ENCODE results near the gene VAV1. TPM values are rescaled to one million over a fixed set of nuclear protein-coding genes. Genes with fewer than 3 reads are reported as not detected.

VAV1 gene
- total and polyA plus RNA-seq, 2 of the 13 experiments (the other 11 are each of a cell fraction or from before 2014, with no cell fraction given) = not detected

GRCh38 chr19:6754653-6755463 is 17.6 kb upstream of the VAV1 start:
- Histone ChIP-seq H3K27me3 (ENCODE audit: control insufficient read depth in 1 of 2, insufficient read depth in 2 of 2, low read length in 2 of 2) (no peaks in the 10 kb centered on the region), H2AFZ (ENCODE audit: low read length) (no peak overlapping the region), H3K9me3 (ENCODE audit: low read length) (no peaks in the 10 kb centered on the region), H3K36me3 (replicated peaks in 1 of 2; ENCODE audit: control insufficient read depth in 1 of 2, insufficient read depth in 2 of 2, low read length in 2 of 2) (peaks cover 8 to 9% of the 10 kb centered on the region in 2 experiments), H3K27ac (ENCODE audit: extremely low read length, insufficient read depth, low read length) (no peak overlapping the region), H3K9ac (ENCODE audit: insufficient read depth, low read depth, low read length) (no peak overlapping the region), H4K20me1 (ENCODE audit: insufficient read depth, low read length) (no peaks in the 10 kb centered on the region), H3K4me3 (replicated peaks in 1 of 3; ENCODE audit: insufficient read depth in 1 of 3, low read depth in 2 of 3, low read length in 3 of 3) (no peak overlapping the region), H3K4me1 (ENCODE audit: insufficient read depth, low read length) (peaks cover 24% of the 10 kb centered on the region), H3K79me2 (ENCODE audit: insufficient read depth, low read length) (no peaks in the 10 kb centered on the region), H3K4me2 (ENCODE audit: low read depth, low read length) (no peak overlapping the region)
- no TSS peak for BruUV-seq (replicated peaks)
- TF ChIP-seq ZNF276 (CRISPR knock-in tag; IDR thresholded peaks at IDR 0.05; ENCODE audit: low read depth) (no peak), ZSCAN30 (CRISPR knock-in tag; IDR thresholded peaks at IDR 0.05) (no peak), PREB (CRISPR knock-in tag; IDR thresholded peaks at IDR 0.05) (no peak), DNMT1 (CRISPR knock-in tag; IDR thresholded peaks at IDR 0.05) (no peak), SPEN (CRISPR knock-in tag; IDR thresholded peaks at IDR 0.05; ENCODE audit: low read depth) (no peak), XRCC5 (optimal IDR thresholded peaks at IDR 0.05; ENCODE audit: low read length) (no peak), ZNF263 (CRISPR knock-in tag; IDR thresholded peaks at IDR 0.05) (peak; percentile 69), KLF12 (CRISPR knock-in tag; IDR thresholded peaks at IDR 0.05; ENCODE audit: borderline replicate concordance) (no peak), PRDM10 (CRISPR knock-in tag; IDR thresholded peaks at IDR 0.05; ENCODE audit: low read depth) (no peak)
- ChIA-PET POLR2A (interaction anchor here (1.3 to 3.9 kb wide), 3 partner anchors 12 to 34 kb away, joined by 3 to 89 read pairs (median 6); partner anchors contain the start of genes C3, GPR108, SH2D3A and TRIP10), CTCF (ENCODE audit: low intra/inter-chr PET ratio, low total read pairs) (interaction anchor here (3.2 kb wide), 1 partner anchor 16 kb away, joined by 25 read pairs; the partner anchor contains the start of genes GPR108 and TRIP10)
- no peak for DNase-seq (ENCODE audit: low spot score)
- no peak for FAIRE-seq
- intact Hi-C loops (cut with micrococcal nuclease; ENCODE audit: unreplicated experiment) = loop anchor here (5.0 kb wide), 1 partner anchor 107 kb away; no protein-coding TSS in a partner anchor
- 95% methylated on average over 17 of the region's 23 CpGs for WGBS (ENCODE audit: low lambda C conversion rate)
- ATAC-seq = no peak
- in situ Hi-C loops (cut with HindIII; ENCODE audit: extremely low pct_ligation_motif_present, low pct_unique_long_range_greater_than_20kb) = no loop called here
